OCI-LY1 (cell line): ENCODE measurements around the gene PLXND1.

Source experiments
- H2AFZ ChIP-seq: fragments of 200-600 bp; sonication (generic), shearing (Covaris generic); 2 replicates; pipeline ENCODE4 v1.6.0; 2014; ENCODE audit warnings: antibody characterized with exemption, mild to moderate bottlenecking, low read length
- H3F3A ChIP-seq: fragments of 200-600 bp; sonication (generic), shearing (Covaris generic); 2 replicates; pipeline ENCODE4 v1.6.0; 2014; ENCODE audit warnings: mild to moderate bottlenecking, antibody characterized with exemption, low read length, moderate library complexity; ENCODE audit not compliant: insufficient read depth
- H3K27ac ChIP-seq: fragments of 200-600 bp; sonication (generic); 2 replicates; pipeline ENCODE4 v1.5.1; 2014; ENCODE audit warnings: low read length, mixed run types, mild to moderate bottlenecking, low read depth; ENCODE audit not compliant: poor library complexity, severe bottlenecking
- H3K27me3 ChIP-seq: fragments of 200-600 bp; sonication (generic); 2 replicates; pipeline ENCODE4 v1.6.0; 2014; ENCODE audit warnings: antibody characterized with exemption, mild to moderate bottlenecking, low read length, moderate library complexity; ENCODE audit not compliant: insufficient read depth
- H3K36me3 ChIP-seq: fragments of 200-600 bp; sonication (generic); 2 replicates; pipeline ENCODE4 v1.6.1; 2014; ENCODE audit warnings: mild to moderate bottlenecking, antibody characterized with exemption, low read length, moderate library complexity, mixed read lengths; ENCODE audit not compliant: insufficient read depth
- H3K4me1 ChIP-seq: fragments of 200-600 bp; sonication (generic); 2 replicates; pipeline ENCODE4 v1.5.1; 2014; ENCODE audit warnings: mild to moderate bottlenecking, low read length, moderate library complexity; ENCODE audit not compliant: insufficient read depth, severe bottlenecking
- H3K4me2 ChIP-seq: fragments of 200-600 bp; sonication (generic), shearing (Covaris generic); 2 replicates; pipeline ENCODE4 v1.6.1; 2014; ENCODE audit warnings: low read length
- H3K4me3 ChIP-seq: fragments of 200-600 bp; sonication (generic); 2 replicates; pipeline ENCODE4 v1.5.1; 2014; ENCODE audit warnings: low read length, low read depth, mild to moderate bottlenecking, mixed read lengths; ENCODE audit not compliant: poor library complexity, severe bottlenecking
- H3K79me2 ChIP-seq: fragments of 200-600 bp; shearing (Covaris generic); 2 replicates; pipeline ENCODE4 v1.6.1; 2016; ENCODE audit warnings: mixed run types, low read length, mixed read lengths; ENCODE audit not compliant: insufficient read depth
- H3K9ac ChIP-seq: fragments of 200-600 bp; sonication (generic), shearing (Covaris generic); 2 replicates; pipeline ENCODE4 v1.6.1; 2014; ENCODE audit warnings: mild to moderate bottlenecking, low read length, mixed read lengths
- H3K9me2 ChIP-seq: fragments of 200-600 bp; sonication (generic), shearing (Covaris generic); 2 replicates; pipeline ENCODE4 v1.6.1; 2014; ENCODE audit warnings: low read depth, mild to moderate bottlenecking, low read length, mixed read lengths
- H3K9me3 ChIP-seq: fragments of 200-600 bp; shearing (Covaris generic); 2 replicates; pipeline ENCODE4 v1.6.1; 2014; ENCODE audit warnings: low read length, mixed read lengths
- H4K20me1 ChIP-seq: fragments of 200-600 bp; sonication (generic), shearing (Covaris generic); 2 replicates; pipeline ENCODE4 v1.6.0; 2016; ENCODE audit warnings: mild to moderate bottlenecking, low read length; ENCODE audit not compliant: insufficient read depth
- CTCF ChIP-seq: fragments of 200-600 bp; sonication (generic), shearing (Covaris generic); IDR thresholded peaks from 2 replicates; pipeline ENCODE4 v1.5.1; 2017; ENCODE audit warnings: mild to moderate bottlenecking, antibody characterized with exemption, low read length, moderate library complexity, mixed read lengths
- EZH2 ChIP-seq: fragments of 200-600 bp; sonication (generic), shearing (Covaris generic); IDR thresholded peaks from 2 replicates; pipeline ENCODE4 v1.8.0; 2017; ENCODE audit warnings: borderline replicate concordance, mixed run types, mild to moderate bottlenecking, antibody characterized with exemption, low read length, moderate library complexity, mixed read lengths

The PLXND1 gene

GRCh38 chr3:129633751-129634481 is 27.4 kb upstream of the PLXND1 start:
- Histone ChIP-seq H3K27ac (no peak overlapping the region), H3K9me2 (no peaks in the 10 kb centered on the region), H3K36me3 (no peaks in the 10 kb centered on the region; the same call in 1 of the 2 replicates), H4K20me1 (no peaks in the 10 kb centered on the region), H3K4me2 (no peak overlapping the region), H3K27me3 (0 out of 2 replicates have a peak, but pooled peaks cover 11% of the 10 kb centered on the region), H2AFZ (no peak overlapping the region), H3K79me2 (no peaks in the 10 kb centered on the region), H3K4me1 (no peaks in the 10 kb centered on the region), H3K9ac (no peak overlapping the region), H3K9me3 (peaks cover 13% of the 10 kb centered on the region), H3F3A (no peaks in the 10 kb centered on the region), H3K4me3 (no peak overlapping the region)
- no peak for TF ChIP-seq EZH2
- no peak for TF ChIP-seq CTCF

GRCh38 chr3:129632977-129633376 is 26.5 kb upstream of the PLXND1 start:
- TF ChIP-seq CTCF (no peak), EZH2 (no peak)
- no peaks in the 10 kb centered on the region for H3K79me2 ChIP-seq
- H2AFZ ChIP-seq: no peak overlapping the region
- H3K4me1 ChIP-seq: peaks cover 4% of the 10 kb centered on the region
- no peak overlapping the region for H3K9ac ChIP-seq
- H4K20me1 ChIP-seq: no peaks in the 10 kb centered on the region
- H3K9me3 ChIP-seq: peaks cover 10% of the 10 kb centered on the region
- H3K36me3 ChIP-seq: no peaks in the 10 kb centered on the region; the same call in 1 of the 2 replicates
- no peaks in the 10 kb centered on the region for H3K9me2 ChIP-seq
- H3K4me3 ChIP-seq: no peak overlapping the region
- no peak overlapping the region for H3K27ac ChIP-seq
- H3K4me2 ChIP-seq: no peak overlapping the region
- 0 out of 2 replicates have a peak, but pooled peaks cover 11% of the 10 kb centered on the region for H3K27me3 ChIP-seq
- H3F3A ChIP-seq: no peaks in the 10 kb centered on the region

GRCh38 chr3:129632556-129632955 is 26.1 kb upstream of the PLXND1 start:
- no peak overlapping the region for H3K4me3 ChIP-seq
- no peaks in the 10 kb centered on the region for H3K9me2 ChIP-seq
- no peak overlapping the region for H3K9ac ChIP-seq
- no peak overlapping the region for H3K27ac ChIP-seq
- no peaks in the 10 kb centered on the region for H3F3A ChIP-seq
- H3K27me3 ChIP-seq: 0 out of 2 replicates have a peak, but pooled peaks cover 11% of the 10 kb centered on the region
- H3K36me3 ChIP-seq: no peaks in the 10 kb centered on the region; the same call in 1 of the 2 replicates
- no peak overlapping the region for H3K4me2 ChIP-seq
- no peak for TF ChIP-seq EZH2
- no peak for TF ChIP-seq CTCF
- peaks cover 10% of the 10 kb centered on the region for H3K9me3 ChIP-seq
- peaks cover 8% of the 10 kb centered on the region for H3K4me1 ChIP-seq
- H2AFZ ChIP-seq: no peak overlapping the region
- H4K20me1 ChIP-seq: no peaks in the 10 kb centered on the region
- H3K79me2 ChIP-seq: no peaks in the 10 kb centered on the region
